Mesendoderm (in vitro differentiated cells): ENCODE measurements around the gene WIPF3.

Experiments used
- DNase-seq: peaks from one replicate; pipeline ENCODE4 v3.0.0; 2013
- H2AK5ac ChIP-seq: 2 replicates; pipeline ENCODE4 v1.6.1; 2013; ENCODE audit warnings: low read length, inconsistent platforms
- H2BK120ac ChIP-seq: 2 replicates; pipeline ENCODE4 v1.6.1; 2013; ENCODE audit warnings: low read depth, mild to moderate bottlenecking, low read length, moderate library complexity, mixed read lengths
- H2BK15ac ChIP-seq: replicated peaks from 2 replicates; pipeline ENCODE4 v1.6.1; 2013; ENCODE audit warnings: low read depth, mild to moderate bottlenecking, moderate library complexity
- H2BK5ac ChIP-seq: 2 replicates; pipeline ENCODE4 v1.6.1; 2013; ENCODE audit warnings: low read length, inconsistent platforms
- H3K18ac ChIP-seq: 2 replicates; pipeline ENCODE4 v1.6.1; 2013; ENCODE audit warnings: mild to moderate bottlenecking, low read length, mixed read lengths
- H3K23ac ChIP-seq: one replicate; pipeline ENCODE4 v1.6.1; 2013; ENCODE audit warnings: low read length
- H3K27ac ChIP-seq: 2 replicates; pipeline ENCODE4 v1.5.1; 2013; ENCODE audit warnings: low read depth, mild to moderate bottlenecking, inconsistent platforms, low read length, moderate library complexity
- H3K27me3 ChIP-seq: 2 replicates; pipeline ENCODE4 v1.6.1; 2013; ENCODE audit warnings: low read length, control low read depth, mild to moderate bottlenecking, inconsistent platforms; ENCODE audit not compliant: insufficient read depth, poor library complexity
- H3K36me3 ChIP-seq: 2 replicates; pipeline ENCODE4 v1.6.1; 2013; ENCODE audit warnings: low read length, inconsistent platforms; ENCODE audit not compliant: control insufficient read depth, insufficient read depth
- H3K4ac ChIP-seq: one replicate; pipeline ENCODE4 v1.6.1; 2013; ENCODE audit warnings: low read depth, mild to moderate bottlenecking, low read length, moderate library complexity
- H3K4me1 ChIP-seq: 2 replicates; pipeline ENCODE4 v1.6.1; 2013; ENCODE audit warnings: low read depth, low read length, inconsistent platforms; ENCODE audit not compliant: control insufficient read depth
- H3K4me2 ChIP-seq: 2 replicates; pipeline ENCODE4 v1.6.1; 2013; ENCODE audit warnings: low read length
- H3K4me3 ChIP-seq: 2 replicates; pipeline ENCODE4 v1.5.1; 2013; ENCODE audit warnings: mild to moderate bottlenecking, low read length
- H3K56ac ChIP-seq: one replicate; pipeline ENCODE4 v1.6.1; 2013; ENCODE audit warnings: low read length
- H3K79me1 ChIP-seq: 2 replicates; pipeline ENCODE4 v1.6.1; 2013; ENCODE audit warnings: low read length, inconsistent platforms
- H3K79me2 ChIP-seq: 2 replicates; pipeline ENCODE4 v1.6.1; 2013; ENCODE audit warnings: mild to moderate bottlenecking, low read length; ENCODE audit not compliant: control insufficient read depth, insufficient read depth
- H3K9ac ChIP-seq: 2 replicates; pipeline ENCODE4 v1.6.1; 2013; ENCODE audit warnings: low read length, inconsistent platforms
- H4K5ac ChIP-seq: one replicate; pipeline ENCODE4 v1.6.1; 2013; ENCODE audit warnings: low read length
- H4K8ac ChIP-seq: one replicate; pipeline ENCODE4 v1.6.1; 2013; ENCODE audit warnings: low read depth, mild to moderate bottlenecking, control low read depth, low read length, moderate library complexity
- WGBS: extraction: QIAGEN DNeasy Blood & Tissue Kit; methylation state at CpG from one replicate; pipeline ENCODE4 v1.1.7; 2013; ENCODE audit warnings: low lambda C conversion rate, missing lambda C conversion rate; ENCODE audit not compliant: insufficient coverage; ENCODE audit errors: extremely low coverage; 5-methylcytosine and 5-hydroxymethylcytosine counted together

Gene WIPF3

GRCh38 chr7:29858191-29858951, 52.1 kb downstream of the WIPF3 start:
- H3K9ac ChIP-seq, result no peak overlapping the region
- no peak overlapping the region for H3K4me2 ChIP-seq

DNA sequence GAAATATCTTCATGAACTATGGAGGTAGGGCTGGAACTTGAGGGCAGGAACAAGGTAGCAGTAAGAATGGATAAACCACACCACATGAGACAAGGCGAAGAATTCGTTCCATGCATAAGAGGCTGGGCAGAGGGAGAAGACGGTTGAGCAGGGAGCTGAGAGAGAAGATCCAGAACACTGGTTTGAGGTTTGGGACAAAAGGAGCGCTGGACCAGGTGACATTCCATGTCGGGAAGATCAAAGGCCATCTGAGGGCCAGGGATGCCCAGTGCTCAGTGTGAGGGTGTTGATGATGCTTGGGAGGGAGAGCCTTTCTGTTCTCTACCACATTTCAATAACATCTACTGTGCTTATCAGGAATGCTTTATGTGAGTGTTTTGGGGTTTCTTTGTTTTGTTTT, 52.8 kb downstream of the WIPF3 start:
- DNase-seq, result no peak
- WGBS, result no CpG with 5 or more reads among the region's 5 CpGs

More at GRCh38 chr7:29858191-29858951, 52.1 kb downstream of the WIPF3 start:
- Histone ChIP-seq H2BK15ac (no peak overlapping the region), H3K27ac (no peak overlapping the region), H3K4me1 (no peaks in the 10 kb centered on the region), H2BK5ac (no peak overlapping the region), H2BK120ac (no peak overlapping the region), H3K23ac (no peak overlapping the region), H2AK5ac (no peak overlapping the region), H3K79me2 (no peaks in the 10 kb centered on the region), H3K56ac (no peak overlapping the region), H4K5ac (no peak overlapping the region), H3K27me3 (no peaks in the 10 kb centered on the region), H3K4ac (no peak overlapping the region), H3K79me1 (no peaks in the 10 kb centered on the region), H4K8ac (no peak overlapping the region), H3K18ac (no peak overlapping the region), H3K36me3 (no peaks in the 10 kb centered on the region), H3K4me3 (no peak overlapping the region)
- WGBS, result no CpG with 5 or more reads among the region's 4 CpGs
- no peak for DNase-seq

DNA sequence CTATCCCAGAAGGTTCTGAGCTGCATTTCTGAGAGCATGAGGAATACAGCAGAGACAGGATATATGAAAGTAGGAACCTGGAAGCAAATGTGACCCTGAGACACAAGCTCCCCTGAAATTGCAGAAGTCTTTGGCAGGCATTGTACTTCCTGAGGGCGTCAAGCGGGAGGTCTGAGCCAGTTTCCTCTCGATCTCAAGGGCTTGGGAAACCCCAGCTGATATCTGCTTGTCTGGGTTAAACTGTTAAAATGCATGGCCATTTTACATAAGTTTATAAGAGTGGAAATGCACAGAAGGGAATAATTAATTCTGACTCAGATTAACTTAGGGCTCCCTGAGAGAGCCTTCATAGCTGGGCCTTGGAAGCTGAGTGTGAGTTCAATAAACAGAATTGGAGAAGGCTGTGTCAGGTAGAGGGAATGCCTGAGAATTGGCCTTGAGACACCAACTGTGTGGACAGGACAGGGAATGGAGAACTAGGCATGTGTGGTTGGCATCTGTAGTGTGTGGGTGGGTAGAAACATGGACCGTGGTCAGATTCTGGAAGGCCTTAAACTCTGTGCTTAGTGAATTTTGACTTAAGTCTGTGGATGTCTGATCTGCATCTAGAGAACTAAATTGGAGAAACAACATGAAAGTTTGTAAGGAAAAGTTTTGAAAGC, 53.3 kb downstream of the WIPF3 start:
- no peak overlapping the region for H3K27ac ChIP-seq
- H3K4ac ChIP-seq, result no peak overlapping the region
- no peaks in the 10 kb centered on the region for H3K27me3 ChIP-seq
- no peaks in the 10 kb centered on the region for H3K79me2 ChIP-seq
- H3K4me2 ChIP-seq, result no peak overlapping the region
- H2AK5ac ChIP-seq, result no peak overlapping the region
- H2BK15ac ChIP-seq, result no peak overlapping the region
- no peaks in the 10 kb centered on the region for H3K79me1 ChIP-seq
- H3K56ac ChIP-seq, result no peak overlapping the region
- H3K9ac ChIP-seq, result no peak overlapping the region
- H3K4me1 ChIP-seq, result no peaks in the 10 kb centered on the region
- WGBS, result no CpG with 5 or more reads among the region's 4 CpGs
- no peak overlapping the region for H3K23ac ChIP-seq
- no peak overlapping the region for H4K8ac ChIP-seq
- no peak for DNase-seq
- H3K36me3 ChIP-seq, result no peaks in the 10 kb centered on the region
- H2BK120ac ChIP-seq, result no peak overlapping the region
- no peak overlapping the region for H3K4me3 ChIP-seq
- H3K18ac ChIP-seq, result no peak overlapping the region
- H2BK5ac ChIP-seq, result no peak overlapping the region
- H4K5ac ChIP-seq, result no peak overlapping the region

More for the DNA sequence above, 52.8 kb downstream of the WIPF3 start:
- H3K79me2 ChIP-seq, result no peaks in the 10 kb centered on the region
- no peak overlapping the region for H4K5ac ChIP-seq
- no peak overlapping the region for H4K8ac ChIP-seq
- H3K79me1 ChIP-seq, result no peaks in the 10 kb centered on the region
- no peak overlapping the region for H3K4me3 ChIP-seq
- no peak overlapping the region for H3K4me2 ChIP-seq
- no peak overlapping the region for H3K56ac ChIP-seq
- H2AK5ac ChIP-seq, result no peak overlapping the region
- H2BK5ac ChIP-seq, result no peak overlapping the region
- H3K18ac ChIP-seq, result no peak overlapping the region
- H3K23ac ChIP-seq, result no peak overlapping the region
- no peak overlapping the region for H3K9ac ChIP-seq
- H2BK120ac ChIP-seq, result no peak overlapping the region
- H3K36me3 ChIP-seq, result no peaks in the 10 kb centered on the region
- no peaks in the 10 kb centered on the region for H3K27me3 ChIP-seq
- no peaks in the 10 kb centered on the region for H3K4me1 ChIP-seq
- H2BK15ac ChIP-seq, result no peak overlapping the region
- no peak overlapping the region for H3K27ac ChIP-seq
- H3K4ac ChIP-seq, result no peak overlapping the region

GRCh38 chr7:29860186-29860585, 53.9 kb downstream of the WIPF3 start:
- Histone ChIP-seq H3K56ac (no peak overlapping the region), H3K36me3 (no peaks in the 10 kb centered on the region), H3K4ac (no peak overlapping the region), H3K79me1 (no peaks in the 10 kb centered on the region), H3K23ac (no peak overlapping the region), H3K27ac (no peak overlapping the region), H3K4me1 (no peaks in the 10 kb centered on the region), H4K5ac (no peak overlapping the region), H3K27me3 (no peaks in the 10 kb centered on the region), H2BK120ac (no peak overlapping the region), H4K8ac (no peak overlapping the region), H2BK15ac (no peak overlapping the region), H2AK5ac (no peak overlapping the region), H3K4me2 (no peak overlapping the region), H3K18ac (no peak overlapping the region), H2BK5ac (no peak overlapping the region), H3K4me3 (no peak overlapping the region), H3K79me2 (no peaks in the 10 kb centered on the region), H3K9ac (no peak overlapping the region)
- WGBS, result no CpG with 5 or more reads among the region's 2 CpGs
- no peak for DNase-seq

DNA sequence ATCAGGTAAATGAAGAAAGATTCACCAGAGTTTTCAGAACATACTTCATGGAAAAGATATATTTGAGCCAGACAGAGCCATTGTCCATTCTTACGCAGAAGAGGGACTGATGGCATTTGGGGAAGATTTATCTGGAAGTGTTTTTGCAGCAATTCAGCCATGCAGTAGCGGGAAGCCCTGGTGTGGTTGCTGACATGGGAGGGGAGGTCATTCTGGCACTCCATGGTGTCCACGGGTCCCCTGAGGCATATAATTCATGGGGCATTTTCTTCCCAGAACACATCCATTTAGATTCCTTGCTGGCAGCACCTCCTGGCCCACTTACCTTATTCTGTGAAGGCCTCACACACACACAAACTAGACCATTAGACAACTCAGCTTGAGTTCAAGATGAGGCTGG, 55.6 kb downstream of the WIPF3 start:
- H3K4me3 ChIP-seq, result no peak overlapping the region
- DNase-seq, result no peak
- H3K27ac ChIP-seq, result no peak overlapping the region
- H2AK5ac ChIP-seq, result no peak overlapping the region
- WGBS, result no CpG with 5 or more reads among the region's 3 CpGs
- no peaks in the 10 kb centered on the region for H3K36me3 ChIP-seq
- H3K79me1 ChIP-seq, result no peaks in the 10 kb centered on the region
- no peak overlapping the region for H3K4me2 ChIP-seq
- H4K5ac ChIP-seq, result no peak overlapping the region
- no peak overlapping the region for H2BK15ac ChIP-seq
- no peaks in the 10 kb centered on the region for H3K27me3 ChIP-seq
- H3K56ac ChIP-seq, result no peak overlapping the region
- H3K79me2 ChIP-seq, result no peaks in the 10 kb centered on the region
- H3K4ac ChIP-seq, result no peak overlapping the region
- H2BK120ac ChIP-seq, result no peak overlapping the region
- no peak overlapping the region for H3K23ac ChIP-seq
- H3K9ac ChIP-seq, result no peak overlapping the region
- no peaks in the 10 kb centered on the region for H3K4me1 ChIP-seq
- H4K8ac ChIP-seq, result no peak overlapping the region
- no peak overlapping the region for H2BK5ac ChIP-seq
- no peak overlapping the region for H3K18ac ChIP-seq
